Measurements from ENCODE around the gene TSPAN15.

TSPAN15 gene

GRCh38 chr10:69451209-69451783 is at the start of gene TSPAN15:
Gene TSPAN15, plus strand, starts transcription at chr10:69451465. Its CDS starts 130 bp downstream, at chr10:69451595.
- peak; percentile 93 for DNase-seq (ENCODE audit: low spot score)

DNA sequence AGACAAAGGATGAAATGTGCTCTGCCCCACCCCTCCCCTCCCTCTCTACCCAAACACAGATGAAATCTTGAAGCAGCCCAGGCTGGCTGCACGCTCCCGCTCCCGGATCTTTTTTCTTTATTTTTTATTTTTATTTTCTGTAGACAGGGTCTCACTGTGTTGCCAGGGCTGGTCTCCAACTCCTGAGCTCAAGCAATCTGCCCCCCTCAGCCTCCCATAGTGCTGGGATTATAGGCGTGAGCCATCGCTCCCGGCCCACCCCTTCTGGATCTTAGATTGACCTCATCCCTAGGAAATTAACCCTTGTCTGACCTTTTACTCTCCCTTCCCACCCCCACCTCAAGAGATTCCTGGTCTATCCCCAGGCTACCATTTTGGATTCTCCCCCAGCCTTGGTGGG is 48.9 kb upstream of the TSPAN15 start:
- DNase-seq (ENCODE audit: low spot score): no peak

GRCh38 chr10:69403066-69403465 is 48.2 kb upstream of the TSPAN15 start:
- no peak for DNase-seq (ENCODE audit: low spot score)

DNA sequence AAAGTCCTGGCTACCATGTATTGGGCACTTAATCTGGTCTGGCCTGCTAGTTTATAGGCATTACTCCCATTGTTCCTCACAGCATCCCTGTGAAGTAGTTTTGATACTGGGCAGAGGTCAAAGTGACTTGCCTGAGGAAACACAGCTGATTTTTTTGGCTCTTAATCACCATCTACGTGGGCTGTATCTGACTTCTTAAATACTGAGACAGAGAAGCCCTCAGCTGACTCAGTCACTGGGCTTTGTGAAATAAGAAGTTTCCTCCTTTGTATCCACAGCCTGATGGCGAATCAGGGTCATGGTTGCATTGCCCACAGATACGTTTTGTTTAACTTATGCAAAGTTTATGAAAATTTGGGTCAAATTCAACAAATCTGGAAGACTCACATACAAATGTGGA is 47.7 kb upstream of the TSPAN15 start:
- DNase-seq (ENCODE audit: low spot score): no peak

- DNase-seq (ENCODE audit: low spot score): no peak
These were observed 46.5 kb upstream of the TSPAN15 start for GRCh38 chr10:69404786-69405185.

GRCh38 chr10:69405221-69405620 is 46.0 kb upstream of the TSPAN15 start:
- no peak for DNase-seq (ENCODE audit: low spot score)

DNA sequence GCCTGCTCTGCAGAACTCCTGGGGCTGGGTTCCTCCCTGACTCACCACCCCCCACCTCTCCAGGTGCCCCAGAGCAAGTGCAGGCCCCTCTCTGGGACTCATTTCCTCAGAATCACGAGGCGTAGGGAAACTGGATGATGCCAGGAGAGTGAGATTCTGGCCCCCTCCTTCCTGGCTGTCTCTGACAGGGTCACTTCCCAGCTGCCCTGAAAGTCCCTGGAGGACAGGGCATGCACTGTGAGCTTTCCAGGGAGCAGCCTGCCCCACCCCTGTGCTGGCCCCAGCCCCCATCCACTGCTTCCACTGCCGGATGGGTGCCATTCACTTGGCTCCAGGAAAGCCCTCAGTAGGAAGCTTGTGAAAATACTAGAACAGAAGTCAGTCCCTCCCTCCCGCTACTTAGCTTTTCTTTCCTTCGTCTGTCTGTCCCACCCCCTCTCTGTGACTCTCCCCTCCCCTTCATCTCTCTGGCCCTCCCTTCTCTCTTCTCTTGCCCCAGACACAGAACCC is 44.9 kb upstream of the TSPAN15 start:
- no peak for DNase-seq (ENCODE audit: low spot score)

DNA sequence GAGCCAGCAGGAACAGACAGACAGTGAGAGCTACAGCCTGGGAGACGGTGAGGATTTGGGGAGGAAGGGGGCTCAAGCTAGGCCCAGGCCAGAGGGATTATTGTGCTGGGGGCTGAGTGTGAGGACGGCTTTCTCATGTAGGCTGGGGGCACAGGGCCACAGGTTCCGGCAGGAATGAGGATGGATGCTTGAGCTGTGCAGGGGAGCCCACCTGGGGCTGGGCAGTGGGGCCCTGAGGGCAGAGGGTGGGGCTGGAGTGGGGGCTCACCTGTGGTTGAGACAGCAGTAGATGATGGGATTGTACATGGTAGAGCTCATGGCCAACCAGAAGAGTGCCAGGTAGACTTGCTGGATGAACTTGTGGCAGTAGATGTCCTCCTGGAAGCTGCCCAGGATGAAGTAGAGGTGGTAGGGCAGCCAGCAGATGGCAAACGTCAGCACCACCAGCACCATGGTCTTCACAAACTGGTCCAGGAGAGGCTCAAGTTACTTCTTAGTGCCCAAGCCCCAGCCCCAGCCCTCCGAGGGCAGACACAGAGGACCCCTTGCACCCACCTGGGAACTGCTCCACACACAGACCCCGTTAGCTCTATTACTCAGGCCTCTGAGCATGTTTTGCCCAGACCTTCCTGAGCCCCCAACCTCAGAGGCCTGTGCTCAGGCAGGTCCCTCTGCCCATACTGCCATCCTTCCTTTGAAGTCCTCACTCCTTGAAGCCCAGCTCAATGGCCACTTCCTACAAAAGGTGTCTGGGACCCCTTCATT is 44.3 kb upstream of the TSPAN15 start:
- DNase-seq (ENCODE audit: low spot score): no peak

GRCh38 chr10:69407621-69408301 is 43.5 kb upstream of the TSPAN15 start:
- no peak for DNase-seq (ENCODE audit: low spot score)

- DNase-seq (ENCODE audit: low spot score): peak; percentile 83
These were observed 42.7 kb upstream of the TSPAN15 start for GRCh38 chr10:69408318-69409175.

GRCh38 chr10:69409176-69409495 is 42.1 kb upstream of the TSPAN15 start:
- DNase-seq (ENCODE audit: low spot score): peak; percentile 35

- DNase-seq (ENCODE audit: low spot score): peak; percentile 57
These were observed 41.3 kb upstream of the TSPAN15 start for GRCh38 chr10:69409968-69410367.

- no peak for DNase-seq (ENCODE audit: low spot score)
These were observed 40.8 kb upstream of the TSPAN15 start for GRCh38 chr10:69410487-69410886.

DNA sequence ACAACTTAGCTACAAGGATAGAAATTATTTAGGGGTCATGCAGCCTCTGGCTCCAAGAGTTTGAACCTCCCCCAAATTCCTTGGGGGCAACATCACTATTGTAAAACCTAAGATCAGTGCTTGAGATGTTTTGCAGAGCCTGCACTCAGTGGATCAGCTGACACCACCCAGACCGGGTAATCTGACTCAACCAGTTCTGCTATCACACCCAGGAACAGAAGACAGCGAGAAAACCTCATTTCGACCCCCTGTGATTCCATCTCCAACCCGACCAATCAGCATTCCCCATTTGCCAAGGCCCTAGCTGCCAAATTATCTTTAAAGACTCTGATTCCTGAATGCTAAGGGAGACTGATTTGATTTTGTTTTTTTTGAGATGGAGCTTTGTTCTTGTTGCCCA is 39.8 kb upstream of the TSPAN15 start:
- DNase-seq (ENCODE audit: low spot score): no peak

GRCh38 chr10:69412232-69412790 is 39.0 kb upstream of the TSPAN15 start:
- no peak for DNase-seq (ENCODE audit: low spot score)

GRCh38 chr10:69413221-69413865 is 37.9 kb upstream of the TSPAN15 start:
- peak; percentile 55 for DNase-seq (ENCODE audit: low spot score)

DNA sequence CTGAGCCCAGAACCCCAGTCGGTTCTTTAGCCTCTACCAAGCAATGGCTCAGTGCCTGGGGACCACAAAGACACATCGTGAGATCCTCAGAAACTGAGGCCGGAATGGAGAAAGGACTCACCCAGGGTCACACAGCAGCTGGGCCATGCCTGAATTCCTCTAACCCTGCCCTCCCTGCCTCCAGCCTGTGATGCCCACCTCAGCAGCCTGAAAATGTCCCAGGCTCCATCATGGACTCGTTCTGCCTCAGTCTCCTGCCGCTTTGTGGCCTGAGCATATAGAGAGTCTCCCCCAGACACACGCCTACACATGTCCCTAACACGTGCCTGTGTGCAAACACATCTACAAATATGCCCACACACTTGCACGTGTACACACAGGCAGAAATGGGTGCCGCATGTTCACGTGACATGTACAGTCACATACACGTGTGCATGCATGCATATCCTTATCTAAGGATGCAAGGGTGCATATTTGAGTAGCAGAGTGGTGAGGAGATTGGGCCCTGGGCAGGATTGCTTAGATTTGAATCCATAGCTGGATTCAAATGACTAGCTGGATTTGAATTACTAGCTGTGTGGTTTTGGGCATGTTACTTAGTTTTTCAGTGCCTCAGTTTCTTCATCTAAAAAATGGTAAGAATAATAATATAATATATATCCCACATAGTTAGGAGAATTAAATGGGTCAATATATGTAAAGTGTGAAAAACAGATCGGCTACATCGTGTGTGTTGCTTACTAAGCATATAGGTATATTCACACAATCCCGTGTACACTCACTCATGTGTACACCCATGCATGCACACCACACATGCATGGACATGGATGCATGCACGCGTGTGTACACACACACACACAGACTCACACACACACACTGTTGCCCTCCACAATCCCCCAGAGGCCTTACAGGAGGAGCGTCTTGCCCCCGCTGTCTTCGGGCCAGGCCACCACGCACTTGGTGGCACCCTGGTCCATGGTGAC is 36.9 kb upstream of the TSPAN15 start:
- DNase-seq (ENCODE audit: low spot score): no peak

GRCh38 chr10:69415049-69415448 is 36.2 kb upstream of the TSPAN15 start:
- DNase-seq (ENCODE audit: low spot score): no peak

- DNase-seq (ENCODE audit: low spot score): no peak
These were observed 35.3 kb upstream of the TSPAN15 start for GRCh38 chr10:69415951-69416350.

DNA sequence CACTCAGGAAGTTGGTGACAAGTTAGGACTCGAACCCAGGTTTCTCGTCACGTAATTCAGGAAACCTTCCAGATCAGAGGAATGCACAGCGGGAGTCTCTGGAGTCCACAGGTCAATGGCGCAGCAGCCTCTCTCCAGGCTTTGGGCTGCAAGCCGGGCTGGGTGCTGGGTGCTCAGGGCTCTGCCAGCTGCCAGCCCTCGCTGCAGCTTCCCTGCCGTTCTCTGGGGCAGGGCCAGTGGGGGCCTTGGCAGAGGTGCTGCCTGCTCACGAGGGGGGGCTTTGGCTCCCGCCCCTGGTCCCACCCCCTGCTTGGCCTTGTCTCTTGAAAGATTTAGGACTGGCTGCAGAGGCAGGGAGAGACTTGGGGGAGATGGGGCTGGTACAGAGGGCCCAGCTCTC is 34.6 kb upstream of the TSPAN15 start, which contains the start of gene TACR2:
TSS of gene TACR2 (minus strand) at position 224 of the 400 bp plus-strand sequence. CDS start 595 bp downstream, outside the sequence.
- no peak for DNase-seq (ENCODE audit: low spot score)
